Omental fat pad (tissue), 4 donors: ENCODE results near the gene PHACTR4. TPM values are rescaled to one million over a fixed set of nuclear protein-coding genes. Genes with fewer than 3 reads are reported as not detected.

ENCODE experiments used
- ATAC-seq: fragments of 150-250 bp; one replicate; pipeline ENCODE4 v1.9.1; 2016; ENCODE audit warnings: mild to moderate bottlenecking, moderate library complexity; ENCODE audit not compliant: low FRiP score
- DNase-seq: peaks from one replicate; pipeline ENCODE4 v3.0.0-alpha.2; 2019; ENCODE audit warnings: low spot score
- total RNA-seq, 4 donors: library from RNA; depleted of rRNA; stranded (reverse); fragments of >200 nt; gene quantifications; one replicate each; pipeline ENCODE4 v1.1.0, GENCODE V29; 2016
- TF ChIP-seq, protein P1 (sequence below), 3 donors: fragments of 450-650 bp; IDR thresholded peaks; one replicate each; pipeline ENCODE4 v1.5.1; 2016 to 2017; ENCODE audit warnings: antibody characterized with exemption in 3 of 3, mild to moderate bottlenecking in 3 of 3, moderate library complexity in 2 of 3

The PHACTR4 gene
- total RNA-seq, 4 donors from 2014 or later, result 13.1 to 22.1 (median 15.8) TPM

DNA sequence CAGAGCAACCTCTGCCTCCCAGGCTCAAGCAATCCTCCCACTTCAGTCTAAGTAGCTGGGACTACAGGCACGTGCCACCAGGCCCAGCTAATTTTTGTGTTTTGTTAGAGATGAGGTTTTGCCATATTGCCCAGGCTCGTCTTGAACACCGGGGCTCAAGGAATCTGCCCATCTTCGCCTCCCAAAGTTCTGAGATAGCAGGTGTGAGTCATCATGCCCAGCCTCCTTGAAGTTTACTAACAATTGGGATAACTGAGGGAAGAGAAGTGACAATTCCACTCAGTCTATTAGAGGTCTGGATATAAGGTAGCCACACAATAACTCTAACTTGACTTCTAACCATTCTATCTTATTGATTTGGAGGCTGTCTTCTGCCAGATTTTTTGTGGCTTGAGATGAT is 130.0 kb downstream of the PHACTR4 start:
- TF ChIP-seq, protein P1, sequence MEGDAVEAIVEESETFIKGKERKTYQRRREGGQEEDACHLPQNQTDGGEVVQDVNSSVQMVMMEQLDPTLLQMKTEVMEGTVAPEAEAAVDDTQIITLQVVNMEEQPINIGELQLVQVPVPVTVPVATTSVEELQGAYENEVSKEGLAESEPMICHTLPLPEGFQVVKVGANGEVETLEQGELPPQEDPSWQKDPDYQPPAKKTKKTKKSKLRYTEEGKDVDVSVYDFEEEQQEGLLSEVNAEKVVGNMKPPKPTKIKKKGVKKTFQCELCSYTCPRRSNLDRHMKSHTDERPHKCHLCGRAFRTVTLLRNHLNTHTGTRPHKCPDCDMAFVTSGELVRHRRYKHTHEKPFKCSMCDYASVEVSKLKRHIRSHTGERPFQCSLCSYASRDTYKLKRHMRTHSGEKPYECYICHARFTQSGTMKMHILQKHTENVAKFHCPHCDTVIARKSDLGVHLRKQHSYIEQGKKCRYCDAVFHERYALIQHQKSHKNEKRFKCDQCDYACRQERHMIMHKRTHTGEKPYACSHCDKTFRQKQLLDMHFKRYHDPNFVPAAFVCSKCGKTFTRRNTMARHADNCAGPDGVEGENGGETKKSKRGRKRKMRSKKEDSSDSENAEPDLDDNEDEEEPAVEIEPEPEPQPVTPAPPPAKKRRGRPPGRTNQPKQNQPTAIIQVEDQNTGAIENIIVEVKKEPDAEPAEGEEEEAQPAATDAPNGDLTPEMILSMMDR (IDR thresholded peaks at IDR 0.05), result no peak
- DNase-seq (no peak), ATAC-seq (no peak)

DNA sequence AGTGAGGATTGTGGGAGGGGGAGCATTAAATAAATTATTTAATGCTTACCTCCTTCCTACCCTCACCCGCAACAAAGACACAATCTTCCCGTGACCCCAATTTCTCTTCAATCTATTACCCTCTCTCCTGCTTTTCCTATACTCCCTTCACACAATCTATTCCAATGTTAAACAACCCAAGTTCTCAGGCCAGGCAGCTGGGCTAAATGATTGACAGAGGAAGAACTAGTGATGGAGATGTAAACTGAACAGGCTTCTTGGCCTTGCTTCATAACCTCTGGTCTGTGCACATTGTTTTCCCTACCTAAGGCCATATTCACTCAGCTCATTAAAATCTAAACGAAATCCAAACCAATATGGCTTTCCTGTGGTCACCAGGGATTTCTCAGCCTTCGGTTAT is 132.4 kb downstream of the PHACTR4 start:
- no peak for DNase-seq
- TF ChIP-seq, protein P1 (IDR thresholded peaks at IDR 0.05), result no peak
- ATAC-seq, result no peak

DNA sequence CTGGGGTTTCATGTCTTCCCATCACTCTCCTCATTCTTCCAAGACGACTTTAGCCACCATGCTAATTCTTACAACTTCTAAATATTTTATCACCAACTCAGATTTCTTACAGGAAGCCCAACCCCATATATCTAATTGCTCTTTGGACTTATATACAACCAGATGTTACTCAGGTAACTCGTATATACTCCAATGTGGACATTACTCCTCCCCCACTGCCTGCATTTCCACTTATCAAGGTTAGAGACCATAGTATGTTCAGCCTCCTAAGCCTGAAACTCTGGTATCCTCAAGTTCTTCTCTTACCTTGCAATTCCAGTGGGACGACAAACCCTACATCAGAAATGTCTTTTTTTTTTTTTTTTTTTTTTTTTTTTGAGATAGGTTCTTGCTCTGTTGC is 133.6 kb downstream of the PHACTR4 start:
- DNase-seq (no peak), ATAC-seq (no peak)
- TF ChIP-seq, protein P1 (IDR thresholded peaks at IDR 0.05), result no peak

DNA sequence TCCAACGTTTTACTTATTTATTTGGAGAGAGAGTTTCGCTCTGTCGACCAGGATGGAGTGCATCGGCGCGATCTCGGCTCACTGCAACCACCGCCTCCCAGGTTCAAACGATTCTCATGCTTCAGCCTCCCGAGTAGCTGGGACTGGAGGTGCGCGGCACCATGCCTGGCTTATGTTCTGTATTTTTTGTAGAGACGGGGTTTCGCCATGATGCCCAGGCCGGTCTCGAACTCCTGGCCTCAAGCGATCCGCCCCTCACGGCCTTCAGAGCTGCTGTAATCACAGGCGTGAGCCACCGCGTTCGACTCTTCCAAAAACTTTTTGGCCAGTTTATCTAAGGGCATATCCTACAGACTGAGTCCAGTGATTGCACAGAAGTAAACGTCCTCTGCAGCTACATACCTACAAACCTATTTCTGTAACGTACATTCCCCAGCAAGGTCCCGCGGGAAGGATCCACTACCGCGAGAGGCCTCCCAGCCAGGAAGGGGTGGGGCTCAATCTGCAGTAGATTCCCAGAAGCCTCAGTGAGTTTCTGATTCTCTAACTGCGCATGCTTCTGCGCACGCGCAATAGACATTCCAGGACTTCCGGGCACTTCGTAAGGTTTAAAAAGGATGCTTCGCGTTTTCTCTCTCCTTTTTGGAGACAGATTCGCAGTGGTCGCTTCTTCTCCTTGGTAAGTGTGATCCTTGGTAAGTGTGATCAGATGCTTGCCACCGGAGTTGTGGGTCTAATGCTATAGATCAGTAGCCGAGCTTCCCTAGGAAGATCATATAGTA is 136.1 kb downstream of the PHACTR4 start, which contains the start of gene RCC1:
TSS of gene RCC1 (plus strand) at position 638 of the 782 bp plus-strand sequence. CDS start 23,824 bp downstream, outside the sequence.
- ATAC-seq (peak; percentile 96), DNase-seq (peak; percentile 80)
- TF ChIP-seq, protein P1 (IDR thresholded peaks at IDR 0.05), result no peak

DNA sequence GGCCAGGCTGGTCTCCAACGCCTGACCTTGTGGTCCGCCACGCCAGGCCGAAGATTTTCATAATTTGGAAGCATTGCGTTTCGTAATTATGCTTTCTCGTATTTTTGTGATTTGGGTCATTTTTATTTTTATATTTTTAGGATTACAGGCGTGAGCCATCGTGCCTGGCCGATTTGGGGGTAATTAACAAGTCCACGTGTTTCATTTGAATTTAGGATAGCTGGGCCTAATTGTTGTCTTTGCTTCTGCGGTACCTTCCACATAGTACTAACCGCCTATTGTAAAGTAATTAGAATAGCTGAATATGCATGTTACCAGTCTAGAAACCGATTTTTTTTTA is 137.3 kb downstream of the PHACTR4 start:
- no peak for DNase-seq
- no peak for ATAC-seq

DNA sequence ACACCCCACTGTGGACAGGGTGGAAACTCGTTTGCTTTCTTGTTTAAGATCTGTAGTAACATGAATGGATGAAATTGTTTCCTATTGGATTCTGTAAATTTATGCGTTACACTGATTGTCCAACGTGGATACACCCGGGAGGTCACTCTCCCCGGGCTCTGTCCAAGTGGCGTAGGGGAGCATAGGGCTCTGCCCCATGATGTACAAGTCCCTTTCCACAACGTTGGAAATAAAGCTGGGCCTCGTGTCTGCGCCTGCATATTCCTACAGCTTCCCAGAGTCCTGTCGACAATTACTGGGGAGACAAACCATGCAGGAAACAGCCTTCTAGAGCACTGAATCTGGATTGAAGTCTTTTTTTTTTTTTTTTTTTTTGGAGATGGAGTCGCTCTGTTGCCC is 137.7 kb downstream of the PHACTR4 start:
- TF ChIP-seq, protein P1 (IDR thresholded peaks at IDR 0.05), result no peak
- no peak for ATAC-seq
- DNase-seq, result no peak

More for the DNA sequence above, 137.3 kb downstream of the PHACTR4 start:
- TF ChIP-seq, protein P1 (IDR thresholded peaks at IDR 0.05), result no peak
